ENCODE data around the gene POLR2E. TPM values are rescaled to one million over a fixed set of nuclear protein-coding genes. Genes with fewer than 3 reads are reported as not detected.

Gene POLR2E
- total and polyA plus RNA-seq, 7 donors, result 82.0 to 203 (median 124) TPM

DNA sequence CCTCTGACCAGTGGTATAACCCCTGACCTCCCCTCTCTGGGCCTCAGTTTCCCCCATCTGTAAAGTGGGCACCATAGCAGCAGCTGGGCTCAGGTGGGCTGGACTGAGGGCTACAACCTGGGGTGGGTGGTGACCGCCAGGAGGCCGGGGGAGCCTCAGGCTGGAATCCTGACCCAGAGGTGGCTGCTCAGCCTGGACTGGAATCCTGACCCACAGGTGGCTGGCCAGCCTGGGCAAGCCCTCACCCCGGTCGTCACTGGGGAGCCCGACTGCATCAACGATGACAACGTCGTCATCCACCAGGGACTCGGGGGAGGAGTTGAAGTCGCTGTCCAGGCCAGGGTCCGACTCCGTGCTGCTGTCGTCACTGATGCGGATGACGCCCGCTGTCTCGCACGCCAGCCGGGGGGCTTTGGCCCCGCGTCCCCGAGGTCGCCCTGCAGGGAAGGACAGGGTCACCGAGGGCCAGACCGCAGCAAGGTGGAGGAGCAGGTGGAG is 18.9 kb upstream of the POLR2E start:
- peaks cover 27 to 89% (median 47%) of the 10 kb centered on the region in 4 donors for H3K36me3 ChIP-seq
- H3K9me3 ChIP-seq, result no peaks in the 10 kb centered on the region
- intact Hi-C loops (cut with DNase I), result loop anchor here (1.0 to 5.0 kb wide), 3 partner anchors 59 to 126 kb away; no protein-coding TSS in a partner anchor
- 93 to 94% methylated on average over 25 of the region's 25 CpGs for WGBS, 2 donors
- peak overlapping the region; percentile 80 to 85 (median 82) for H3K27ac ChIP-seq
- H3K4me1 ChIP-seq, result peaks cover 0 to 28% (median 27%) of the 10 kb centered on the region in 4 donors
- no peak overlapping the region for H3K4me3 ChIP-seq
- TF ChIP-seq POLR2AphosphoS5 (IDR thresholded peaks at IDR 0.05), result no peak
- TF ChIP-seq, protein P1, sequence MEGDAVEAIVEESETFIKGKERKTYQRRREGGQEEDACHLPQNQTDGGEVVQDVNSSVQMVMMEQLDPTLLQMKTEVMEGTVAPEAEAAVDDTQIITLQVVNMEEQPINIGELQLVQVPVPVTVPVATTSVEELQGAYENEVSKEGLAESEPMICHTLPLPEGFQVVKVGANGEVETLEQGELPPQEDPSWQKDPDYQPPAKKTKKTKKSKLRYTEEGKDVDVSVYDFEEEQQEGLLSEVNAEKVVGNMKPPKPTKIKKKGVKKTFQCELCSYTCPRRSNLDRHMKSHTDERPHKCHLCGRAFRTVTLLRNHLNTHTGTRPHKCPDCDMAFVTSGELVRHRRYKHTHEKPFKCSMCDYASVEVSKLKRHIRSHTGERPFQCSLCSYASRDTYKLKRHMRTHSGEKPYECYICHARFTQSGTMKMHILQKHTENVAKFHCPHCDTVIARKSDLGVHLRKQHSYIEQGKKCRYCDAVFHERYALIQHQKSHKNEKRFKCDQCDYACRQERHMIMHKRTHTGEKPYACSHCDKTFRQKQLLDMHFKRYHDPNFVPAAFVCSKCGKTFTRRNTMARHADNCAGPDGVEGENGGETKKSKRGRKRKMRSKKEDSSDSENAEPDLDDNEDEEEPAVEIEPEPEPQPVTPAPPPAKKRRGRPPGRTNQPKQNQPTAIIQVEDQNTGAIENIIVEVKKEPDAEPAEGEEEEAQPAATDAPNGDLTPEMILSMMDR (IDR thresholded peaks at IDR 0.05), result no peak
- TF ChIP-seq POLR2A (IDR thresholded peaks at IDR 0.05), result no peak
- H3K27me3 ChIP-seq, result no peaks in the 10 kb centered on the region
- DNase-seq, result no peak

DNA sequence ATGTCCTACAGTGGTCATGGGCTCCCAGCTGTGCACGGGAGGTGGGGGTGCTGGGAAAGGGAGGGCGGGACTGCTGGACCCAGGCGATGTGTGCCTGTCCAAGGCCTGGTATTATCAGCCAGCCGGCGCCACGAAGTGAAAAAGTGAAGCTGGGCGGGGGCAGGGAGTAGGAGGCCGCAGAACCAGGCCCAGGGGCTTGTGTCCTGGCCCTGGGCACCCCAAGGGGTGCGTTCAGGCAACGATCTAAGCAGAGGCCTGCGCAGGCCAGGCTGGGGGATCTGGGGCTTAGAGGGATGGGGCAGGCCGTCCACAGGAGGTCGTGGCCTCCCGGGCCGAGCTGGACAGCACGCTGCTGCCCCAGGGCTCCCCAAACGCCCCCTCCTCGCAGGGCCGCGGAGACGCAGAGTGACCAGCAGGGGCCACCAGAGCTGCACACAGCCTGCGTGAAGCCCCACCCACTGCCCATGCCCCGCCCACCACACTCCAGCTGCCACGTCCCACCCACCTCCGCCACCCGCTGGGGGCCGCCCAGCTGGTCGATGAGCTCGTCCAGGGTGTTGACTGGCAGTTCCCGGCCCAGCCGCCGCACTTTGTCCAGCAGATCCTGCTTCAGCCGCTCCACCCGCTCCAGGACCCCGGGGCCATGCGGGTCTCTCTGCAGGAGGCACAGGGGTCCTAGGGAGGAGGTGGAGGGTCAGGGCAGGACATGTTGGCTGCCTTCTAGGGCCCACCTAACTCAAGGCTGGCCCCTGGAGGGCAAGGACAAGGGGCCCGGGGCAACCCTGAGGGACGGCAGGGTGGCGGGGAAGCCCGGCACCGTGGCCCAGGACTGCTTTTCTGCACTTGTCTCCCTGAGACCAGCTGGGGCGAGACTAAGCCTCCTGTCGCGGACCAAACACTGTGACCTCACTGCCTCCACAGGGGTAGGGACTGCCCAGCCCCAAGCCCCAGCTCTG is 18.1 kb upstream of the POLR2E start:
- Histone ChIP-seq H3K27ac (peak overlapping the region; percentile 80 to 85 (median 82)), H3K27me3 (no peaks in the 10 kb centered on the region), H3K9me3 (no peaks in the 10 kb centered on the region), H3K4me1 (peaks cover 0 to 28% (median 27%) of the 10 kb centered on the region in 4 donors), H3K4me3 (peak overlapping the region in 2 of 4 donors; percentile 20 to 25), H3K36me3 (peaks cover 29 to 89% (median 47%) of the 10 kb centered on the region in 4 donors)
- intact Hi-C loops (cut with DNase I), result loop anchor here (1.0 to 5.0 kb wide), 3 partner anchors 59 to 127 kb away; no protein-coding TSS in a partner anchor
- DNase-seq, result peak; percentile 98
- 18 to 31% methylated on average over 44 of the region's 44 CpGs for WGBS, 2 donors
- TF ChIP-seq, protein P1 (IDR thresholded peaks at IDR 0.05), result peak; percentile 94 to 98 (median 95)
- peak; percentile 35 to 74 (median 38) for TF ChIP-seq POLR2AphosphoS5 (IDR thresholded peaks at IDR 0.05)
- TF ChIP-seq EP300 (IDR thresholded peaks at IDR 0.05), result no peak

DNA sequence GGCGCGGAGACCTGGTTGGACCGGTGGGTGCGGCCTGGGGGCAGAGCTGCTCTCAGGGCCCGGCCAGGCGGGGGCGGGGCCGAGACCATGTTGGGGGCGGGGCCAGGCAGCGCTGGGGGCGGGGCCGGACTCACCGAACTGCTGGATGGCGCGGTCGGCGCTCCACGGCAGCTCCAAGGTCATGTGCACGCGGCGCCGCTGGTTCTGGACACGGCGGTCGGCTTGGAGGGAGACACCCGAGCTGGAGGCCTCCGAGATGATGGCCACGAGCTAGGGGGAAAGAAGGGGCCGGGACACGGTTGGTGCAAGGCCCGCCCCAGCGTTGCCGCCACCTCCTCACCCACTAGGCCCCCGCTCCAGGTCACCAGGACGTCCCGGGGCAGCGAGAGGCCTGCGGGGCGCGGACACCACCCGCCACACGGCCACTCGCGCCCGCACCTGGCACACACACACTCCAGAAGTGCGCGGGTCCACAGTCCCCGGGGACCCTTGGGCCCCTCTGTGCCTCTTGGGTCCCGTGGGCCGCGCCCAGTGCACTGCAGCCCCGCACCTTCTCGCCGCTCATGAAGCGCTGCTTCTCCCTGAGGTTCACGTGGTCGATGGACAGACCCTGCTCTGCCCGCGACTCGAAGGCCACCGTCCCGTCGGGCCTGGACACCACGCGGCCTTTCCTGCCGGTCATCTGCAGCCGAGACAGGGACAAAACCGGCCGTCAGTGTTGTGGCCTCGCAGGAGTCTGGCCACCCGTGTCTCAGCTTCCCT is 17.3 kb upstream of the POLR2E start:
- no peaks in the 10 kb centered on the region for H3K9me3 ChIP-seq
- intact Hi-C loops (cut with DNase I), result loop anchor here (1.0 to 5.0 kb wide), 3 partner anchors 60 to 128 kb away; no protein-coding TSS in a partner anchor
- H3K36me3 ChIP-seq, result peaks cover 26 to 89% (median 47%) of the 10 kb centered on the region in 4 donors

More for the DNA sequence above, 17.3 kb upstream of the POLR2E start:
- Histone ChIP-seq H3K27ac (peak overlapping the region; percentile 80 to 85 (median 82)), H3K4me1 (peaks cover 0 to 28% (median 27%) of the 10 kb centered on the region in 4 donors), H3K4me3 (peak overlapping the region in 2 of 4 donors; percentile 11 to 20), H3K27me3 (no peaks in the 10 kb centered on the region)
- peak in 1 of 4 donors; percentile 11 for TF ChIP-seq POLR2AphosphoS5 (IDR thresholded peaks at IDR 0.05)
- TF ChIP-seq, protein P1 (IDR thresholded peaks at IDR 0.05), result no peak
- DNase-seq, result peak; percentile 87
- WGBS, 2 donors, result 35 to 72% methylated on average over 71 of the region's 71 CpGs

Measured in sigmoid colon (tissue), 7 donors.